GM19238 (cell line): ENCODE results near the gene GALNT5.

Experiments used
- DNase-seq: peaks from one replicate; pipeline ENCODE4 v3.0.0; 2011; ENCODE audit warnings: low spot score; ENCODE audit not compliant: insufficient read length

Gene GALNT5

DNA sequence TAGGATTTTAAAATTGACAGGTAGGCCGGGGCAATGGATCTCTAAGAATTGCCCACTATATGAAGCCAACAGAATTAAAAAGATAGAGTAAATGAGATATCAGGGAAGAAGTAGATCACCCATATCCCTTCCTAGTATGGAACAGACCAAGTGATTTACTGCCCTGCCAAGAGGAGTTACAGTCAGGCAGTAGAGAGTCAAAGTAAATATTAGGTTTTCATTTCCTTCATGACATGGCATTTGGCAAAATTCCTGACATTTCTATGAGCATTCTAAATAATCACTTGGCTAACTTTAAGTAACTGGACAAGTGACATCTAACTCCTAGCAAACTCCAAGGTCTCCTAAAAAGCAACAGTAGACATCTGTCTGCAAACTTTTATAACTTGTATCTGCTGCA is 33.5 kb downstream of the GALNT5 start:
- DNase-seq = no peak

GRCh38 chr2:157292853-157293252 is 35.3 kb downstream of the GALNT5 start:
- DNase-seq = no peak

- no peak for DNase-seq
These were observed 39.0 kb downstream of the GALNT5 start for GRCh38 chr2:157296490-157296889.

DNA sequence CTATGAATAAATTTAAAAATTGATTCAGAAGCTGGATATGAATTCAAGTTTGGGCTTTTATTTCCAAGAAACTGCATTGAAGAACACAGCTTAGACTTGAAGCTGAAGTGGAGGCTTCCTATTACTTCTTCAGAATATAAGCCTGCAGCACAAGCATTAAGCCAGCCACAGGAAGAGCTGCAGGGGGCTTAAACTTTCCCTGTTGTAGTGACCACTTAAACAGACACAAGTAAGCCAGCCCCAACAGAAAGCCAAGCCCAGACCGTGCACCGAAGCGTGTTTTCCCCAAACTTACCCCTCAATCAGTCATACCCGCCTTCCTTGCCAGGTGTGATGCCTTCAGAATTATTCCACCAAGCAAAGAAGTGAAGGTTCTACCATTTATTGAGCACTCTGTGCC is 39.5 kb downstream of the GALNT5 start:
- DNase-seq = no peak

DNA sequence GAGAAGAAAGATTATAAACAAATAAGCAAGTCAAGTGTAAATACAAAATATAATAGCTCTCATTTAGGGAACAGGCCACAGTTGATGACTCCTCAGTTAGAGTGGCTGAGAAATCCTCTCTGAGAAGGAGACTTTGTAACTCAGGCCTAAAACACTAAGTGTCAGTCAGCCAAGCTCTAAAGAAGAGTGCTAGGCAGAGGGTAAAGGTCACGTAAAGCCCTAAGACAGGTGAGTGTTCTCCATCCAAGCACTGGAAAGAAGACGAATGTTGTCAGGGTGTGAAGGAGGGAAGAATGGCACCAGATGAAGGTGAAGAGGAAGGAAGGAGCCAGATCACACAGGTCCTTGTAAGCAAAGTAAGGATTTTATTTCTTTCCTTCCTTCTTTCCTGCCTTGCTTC is 43.8 kb downstream of the GALNT5 start:
- DNase-seq = no peak

- peak; percentile 16 for DNase-seq
These were observed 45.1 kb downstream of the GALNT5 start for GRCh38 chr2:157302492-157303099.

DNA sequence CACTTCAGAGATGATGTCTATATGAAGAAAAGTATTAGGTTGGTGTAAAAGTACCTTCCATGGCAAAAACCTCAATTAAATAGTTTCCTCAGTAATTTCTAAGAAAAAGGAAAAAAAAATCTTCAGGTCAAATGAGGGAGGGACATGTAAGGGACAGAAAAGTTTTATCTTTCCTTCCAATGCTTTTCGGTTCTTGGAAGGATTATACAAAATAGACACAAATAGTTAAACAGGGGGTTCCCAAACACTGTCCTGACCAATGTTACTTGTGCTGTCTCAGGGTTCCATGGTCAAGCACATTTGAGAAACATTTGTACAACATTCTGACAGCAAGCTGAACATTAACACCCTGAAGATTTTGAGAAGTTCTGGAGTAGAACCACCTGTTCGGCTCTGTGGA is 46.1 kb downstream of the GALNT5 start:
- no peak for DNase-seq

DNA sequence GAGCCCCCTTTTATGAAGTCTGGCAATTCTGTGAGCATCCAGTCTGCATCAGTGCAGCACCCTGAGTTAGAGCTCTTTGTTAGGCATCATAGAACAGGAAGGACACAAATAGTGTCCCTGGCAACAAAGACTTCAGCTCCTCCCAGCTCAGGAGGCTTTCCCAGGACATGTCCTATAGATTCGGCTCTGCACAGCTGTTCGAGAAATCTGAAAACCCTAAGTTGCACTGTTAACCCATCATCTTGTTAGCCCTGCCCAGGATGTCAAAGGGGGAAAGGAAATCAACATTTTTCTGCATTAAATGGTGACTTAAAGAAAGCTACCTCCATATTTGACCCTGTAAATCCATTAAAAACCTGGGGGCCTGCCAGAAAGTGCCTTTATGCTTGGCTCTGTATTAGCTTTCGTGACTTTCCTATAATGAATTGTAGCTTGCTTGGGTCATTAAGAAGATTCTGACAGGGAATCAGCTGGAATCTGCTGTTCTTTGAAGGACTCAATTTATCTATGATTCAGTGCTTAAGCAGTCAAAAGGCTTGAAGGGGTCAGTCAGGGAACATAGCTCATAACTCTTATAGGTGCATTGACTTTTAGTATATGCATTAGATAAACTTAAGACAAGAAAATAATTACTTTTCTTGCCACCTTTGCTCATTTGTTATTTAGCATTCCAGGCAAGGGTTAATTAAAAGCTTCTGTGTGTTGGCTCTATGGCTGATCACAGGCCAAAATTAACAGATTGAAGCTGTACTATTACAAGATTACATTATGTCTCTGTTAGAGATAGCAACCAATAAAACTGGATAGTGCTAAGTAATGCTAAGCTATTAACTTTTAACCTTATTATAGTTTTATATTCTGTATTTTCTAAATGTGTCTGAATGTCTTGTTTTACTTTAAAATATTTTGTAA is 47.6 kb downstream of the GALNT5 start:
- no peak for DNase-seq

- DNase-seq = no peak
These were observed 48.2 kb downstream of the GALNT5 start for GRCh38 chr2:157305723-157306110.

DNA sequence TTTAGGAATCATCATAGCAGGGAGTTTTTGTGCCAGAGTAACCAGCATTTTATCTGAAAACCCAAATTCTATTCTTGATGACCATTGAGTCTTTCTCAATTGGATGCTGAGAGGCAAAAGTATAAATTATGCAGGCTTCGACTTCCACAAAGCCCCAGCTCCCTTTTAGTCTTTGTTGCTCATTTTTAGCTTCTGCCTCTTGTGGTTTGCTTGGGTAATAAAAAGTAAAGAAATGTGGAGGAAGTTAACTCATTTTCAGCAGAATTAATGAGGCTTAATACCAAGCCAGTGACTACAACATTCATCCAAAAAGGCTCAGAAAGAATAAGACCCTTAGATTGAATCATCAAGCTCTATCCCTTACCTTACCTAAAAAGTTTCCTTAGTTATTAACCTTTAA is 49.5 kb downstream of the GALNT5 start:
- DNase-seq = no peak

GRCh38 chr2:157309878-157310277 is 52.4 kb downstream of the GALNT5 start:
- no peak for DNase-seq

DNA sequence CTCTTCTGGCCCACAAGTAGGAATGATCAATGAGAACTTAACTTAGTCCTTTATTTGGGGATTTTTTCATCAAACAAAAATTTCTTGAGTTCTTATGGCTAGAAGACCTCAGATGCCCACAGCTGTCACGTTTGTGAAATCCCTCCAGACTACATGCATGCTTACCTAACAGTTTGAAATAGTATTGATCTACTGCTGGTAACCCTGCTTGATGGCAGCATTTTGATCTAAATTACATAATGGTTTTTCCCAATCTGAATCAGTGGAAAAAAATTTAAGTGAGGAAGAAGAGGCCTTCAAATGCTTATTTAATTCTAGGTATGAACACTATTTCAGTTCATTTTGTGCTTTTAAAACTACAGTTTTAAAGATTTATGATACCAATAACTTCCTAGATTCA is 54.2 kb downstream of the GALNT5 start:
- no peak for DNase-seq

DNA sequence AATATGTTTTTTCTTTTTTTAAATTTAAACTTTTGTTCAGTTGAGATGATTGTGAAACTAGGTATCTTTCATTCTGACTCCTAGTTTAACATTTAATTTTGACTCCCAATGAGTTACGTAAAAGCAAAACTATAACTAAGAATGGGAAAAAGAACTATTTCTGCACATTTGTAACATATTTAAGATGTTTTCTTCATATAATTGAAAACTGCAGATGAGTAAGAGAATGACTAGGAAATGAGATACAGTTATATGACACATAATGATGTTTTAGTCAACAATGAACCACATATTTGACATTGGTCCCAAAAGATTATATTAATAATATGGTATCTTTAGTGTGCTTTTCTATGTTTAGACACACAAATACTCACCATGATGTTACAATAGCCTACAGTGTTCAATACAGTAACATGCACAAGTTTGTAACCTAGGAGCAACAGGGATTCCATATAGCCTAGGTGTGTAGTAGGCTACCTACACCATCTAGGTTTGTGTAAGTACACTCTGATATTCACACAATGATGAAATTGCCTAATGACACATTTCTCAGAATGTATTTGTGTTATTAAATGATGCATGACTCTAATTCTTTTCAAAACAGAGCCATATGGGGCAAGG is 55.5 kb downstream of the GALNT5 start:
- DNase-seq = no peak

GRCh38 chr2:157315901-157316300 is 58.4 kb downstream of the GALNT5 start:
- DNase-seq = no peak

- no peak for DNase-seq
These were observed 61.4 kb downstream of the GALNT5 start for GRCh38 chr2:157318884-157319283.

- no peak for DNase-seq
These were observed 62.3 kb downstream of the GALNT5 start for GRCh38 chr2:157319795-157320194.

DNA sequence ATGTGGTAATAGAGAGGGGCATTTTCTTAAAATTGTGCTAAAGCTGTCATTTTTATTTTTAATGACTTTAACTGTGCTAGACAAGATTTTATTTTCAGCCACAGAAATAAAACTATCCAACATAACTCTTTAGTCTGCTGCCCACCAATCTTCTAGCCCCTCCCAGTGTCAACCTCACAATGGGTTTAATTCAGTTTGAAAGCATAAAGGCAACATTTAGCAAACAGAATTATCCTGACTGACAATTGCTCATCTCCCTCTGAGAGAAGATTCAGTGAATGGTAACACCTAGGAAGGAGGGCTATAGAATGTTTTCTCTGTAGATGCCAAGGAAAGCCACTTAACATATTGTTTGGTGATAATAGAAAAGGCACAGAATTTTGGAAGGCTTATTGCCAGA is 62.9 kb downstream of the GALNT5 start:
- no peak for DNase-seq

GRCh38 chr2:157321466-157321865 is 64.0 kb downstream of the GALNT5 start:
- no peak for DNase-seq

DNA sequence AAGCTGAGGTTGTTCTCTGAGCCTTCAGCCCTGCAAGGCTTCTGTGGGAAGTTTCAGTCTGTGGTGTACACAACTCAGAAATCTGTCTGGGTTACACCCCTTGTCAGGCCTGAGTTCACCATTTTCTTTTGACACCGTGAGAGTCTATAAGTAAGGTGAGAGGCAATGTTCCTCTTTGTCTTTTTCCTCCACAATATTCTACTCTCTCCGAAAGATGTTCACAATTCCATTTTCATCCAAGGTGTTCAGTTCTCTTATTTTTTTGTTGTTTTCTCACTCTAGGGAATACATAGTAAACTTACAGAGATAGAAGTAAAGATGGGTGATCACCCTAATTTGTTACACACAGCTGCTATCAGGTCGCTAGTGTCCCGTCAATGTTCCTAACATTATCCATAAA is 64.9 kb downstream of the GALNT5 start:
- no peak for DNase-seq

GRCh38 chr2:157324331-157324843 is 66.9 kb downstream of the GALNT5 start:
- no peak for DNase-seq

DNA sequence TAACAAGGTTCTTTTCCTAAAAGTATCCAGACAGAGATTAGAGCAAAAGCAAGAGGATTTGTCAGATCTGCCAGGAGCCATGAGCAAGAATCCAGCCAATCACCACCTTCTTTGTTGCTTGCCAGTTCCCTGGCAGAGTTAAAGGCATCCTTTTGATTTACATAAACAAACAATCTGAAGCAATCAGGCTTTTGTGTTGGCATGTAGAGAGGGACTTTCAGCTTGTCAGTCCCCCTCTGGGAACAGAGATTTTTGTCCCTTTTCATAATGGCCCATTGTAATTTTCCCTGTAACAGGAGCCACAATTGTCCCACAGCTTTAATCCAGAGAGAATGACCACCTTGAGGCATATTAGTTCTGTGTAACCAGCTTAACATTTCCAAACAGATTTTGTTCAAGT is 68.3 kb downstream of the GALNT5 start, which contains the start of gene ERMN:
Gene ERMN (minus strand): TSS at position 39 of the 400 bp plus-strand sequence. CDS start 182 bp downstream, outside the sequence.
- no peak for DNase-seq

- DNase-seq = no peak
These were observed 69.2 kb downstream of the GALNT5 start for GRCh38 chr2:157326698-157327097.
